HUES64 (cell line): ENCODE results near the gene PPP1R27.

Experiments
- H3K27ac ChIP-seq: 2 replicates; pipeline ENCODE4 v1.7.0; 2013; ENCODE audit warnings: low read depth, low read length, inconsistent platforms
- H3K27me3 ChIP-seq: 2 replicates; pipeline ENCODE4 v1.6.1; 2013; ENCODE audit warnings: mild to moderate bottlenecking, low read length; ENCODE audit not compliant: insufficient read depth
- H3K36me3 ChIP-seq: 2 replicates; pipeline ENCODE4 v1.6.1; 2013; ENCODE audit warnings: mild to moderate bottlenecking, low read length; ENCODE audit not compliant: insufficient read depth
- H3K4me1 ChIP-seq: 2 replicates; pipeline ENCODE4 v1.6.1; 2013; ENCODE audit warnings: mild to moderate bottlenecking, low read length, moderate library complexity; ENCODE audit not compliant: insufficient read depth
- H3K4me3 ChIP-seq: 2 replicates; pipeline ENCODE4 v1.5.1; 2013; ENCODE audit warnings: mild to moderate bottlenecking, low read length, moderate library complexity
- H3K9ac ChIP-seq: 2 replicates; pipeline ENCODE4 v1.6.1; 2013; ENCODE audit warnings: mild to moderate bottlenecking, low read depth, low read length
- H3K9me3 ChIP-seq: 2 replicates; pipeline ENCODE4 v1.6.1; 2013; ENCODE audit warnings: low read depth, low read length; ENCODE audit not compliant: insufficient read depth
- WGBS: fragments of 150-250, 120-280 bp; methylation state at CpG from one replicate; pipeline ENCODE4 v1.1.7; 2013; ENCODE audit warnings: missing lambda C conversion rate; 5-methylcytosine and 5-hydroxymethylcytosine counted together

PPP1R27 gene

DNA sequence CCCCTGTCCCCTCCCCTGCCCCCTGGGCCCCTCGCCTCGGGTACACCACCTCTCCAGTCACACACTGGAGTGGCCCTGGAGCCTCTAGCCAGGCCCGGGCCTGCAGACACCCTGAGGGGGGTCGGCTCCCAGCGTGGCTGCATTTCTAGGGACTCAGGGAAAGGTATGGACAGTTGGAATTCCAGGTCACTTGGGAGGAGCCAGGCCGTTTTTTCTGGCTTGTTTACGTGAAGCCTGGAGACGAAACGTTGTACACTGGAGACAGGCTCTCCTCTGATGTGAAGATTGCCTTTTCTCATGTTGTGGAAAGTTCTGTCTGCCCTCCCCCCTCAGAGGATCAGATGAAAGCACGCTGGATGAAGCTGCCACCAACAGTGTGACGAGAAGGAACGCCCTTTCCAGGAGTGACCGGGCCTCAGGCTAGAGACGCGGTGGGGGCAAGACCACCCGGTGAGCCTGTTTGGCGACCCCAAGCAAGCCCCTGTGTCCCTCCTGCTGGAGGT, 4.0 kb upstream of the PPP1R27 start:
- WGBS = 66% methylated on average over 17 of the region's 17 CpGs
- no peaks in the 10 kb centered on the region for H3K9me3 ChIP-seq
- no peaks in the 10 kb centered on the region for H3K27me3 ChIP-seq
- H3K36me3 ChIP-seq = peaks cover 15% of the 10 kb centered on the region
- H3K4me3 ChIP-seq = no peak overlapping the region
- no peaks in the 10 kb centered on the region for H3K4me1 ChIP-seq
- H3K9ac ChIP-seq = no peak overlapping the region
- H3K27ac ChIP-seq = no peak overlapping the region

DNA sequence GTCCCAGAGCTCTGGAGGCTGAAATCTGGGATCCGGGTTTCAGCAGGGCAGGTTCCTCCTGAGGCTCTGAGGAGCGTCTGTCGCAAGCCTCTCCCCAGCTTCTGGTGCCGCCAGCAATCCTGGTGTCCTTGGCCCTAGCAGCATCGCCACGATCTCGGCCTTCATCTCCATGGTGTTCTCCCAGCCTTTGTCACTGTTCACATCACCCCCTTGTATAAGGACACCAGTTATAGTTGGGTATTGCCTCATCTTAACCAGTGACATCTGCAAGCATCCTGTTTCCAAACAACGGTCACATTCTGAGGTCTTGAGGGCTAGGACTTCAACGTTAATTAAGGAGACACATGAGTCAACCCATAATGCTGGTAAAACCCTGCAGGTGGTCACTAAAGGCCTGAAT, 2.8 kb upstream of the PPP1R27 start:
- peaks cover 3% of the 10 kb centered on the region; the same call in 1 of the 2 replicates for H3K36me3 ChIP-seq
- H3K9me3 ChIP-seq = no peaks in the 10 kb centered on the region
- no peak overlapping the region for H3K27ac ChIP-seq
- H3K4me1 ChIP-seq = no peaks in the 10 kb centered on the region
- 89% methylated on average over 9 of the region's 9 CpGs for WGBS
- no peak overlapping the region for H3K4me3 ChIP-seq
- H3K9ac ChIP-seq = no peak overlapping the region
- no peaks in the 10 kb centered on the region for H3K27me3 ChIP-seq

DNA sequence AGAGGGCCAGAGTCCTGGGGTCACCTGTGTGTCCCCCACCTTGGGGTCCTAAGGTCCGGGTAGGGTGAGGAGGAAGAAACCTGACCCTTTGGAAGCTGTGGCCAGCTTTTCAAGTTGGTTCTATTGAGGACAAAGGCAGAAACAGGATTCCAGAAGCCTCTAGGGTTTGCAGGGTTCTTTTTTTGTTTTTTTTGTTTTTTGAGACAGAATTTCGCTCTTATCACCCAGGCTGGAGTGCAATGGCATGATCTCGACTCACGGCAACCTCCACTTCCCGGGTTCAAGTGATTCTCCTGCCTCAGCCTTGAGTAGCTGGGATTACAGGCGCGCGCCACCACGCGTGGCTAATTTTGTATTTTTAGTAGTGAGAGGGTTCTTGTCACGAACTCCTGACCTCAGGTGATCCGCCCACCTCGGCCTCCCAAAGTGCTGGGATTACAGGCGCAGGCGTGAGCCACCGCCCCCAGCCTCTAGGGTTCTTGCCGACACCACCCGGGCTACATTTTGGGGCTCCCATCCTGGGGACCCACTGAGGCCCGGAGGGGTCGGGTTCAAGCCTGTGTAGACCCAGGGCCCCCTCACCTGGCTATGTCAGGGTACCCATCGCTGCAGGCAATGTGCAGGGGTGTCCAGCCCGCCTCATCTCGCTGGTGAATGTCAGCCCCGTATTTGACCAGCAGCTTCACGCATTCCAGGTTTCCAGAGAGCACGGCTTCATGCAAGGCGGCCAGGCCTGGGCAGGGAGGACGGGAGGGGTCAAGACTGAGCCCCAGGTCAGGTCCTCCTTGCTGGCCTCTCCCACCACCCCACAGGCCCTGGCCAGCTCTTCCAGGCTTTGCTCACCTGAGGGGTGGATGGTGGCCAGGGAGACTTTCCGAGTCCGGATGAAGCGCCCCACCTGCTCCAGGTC, 674 bp downstream of the PPP1R27 start:
- H3K27me3 ChIP-seq = no peaks in the 10 kb centered on the region
- H3K36me3 ChIP-seq = no peaks in the 10 kb centered on the region
- H3K9me3 ChIP-seq = no peaks in the 10 kb centered on the region
- peak overlapping the region; percentile 97 for H3K27ac ChIP-seq
- no peaks in the 10 kb centered on the region; the same call in 1 of the 2 replicates for H3K4me1 ChIP-seq
- H3K9ac ChIP-seq = peak overlapping the region; percentile 99
- WGBS = 87% methylated on average over 31 of the region's 31 CpGs
- H3K4me3 ChIP-seq = peak overlapping the region; percentile 97

DNA sequence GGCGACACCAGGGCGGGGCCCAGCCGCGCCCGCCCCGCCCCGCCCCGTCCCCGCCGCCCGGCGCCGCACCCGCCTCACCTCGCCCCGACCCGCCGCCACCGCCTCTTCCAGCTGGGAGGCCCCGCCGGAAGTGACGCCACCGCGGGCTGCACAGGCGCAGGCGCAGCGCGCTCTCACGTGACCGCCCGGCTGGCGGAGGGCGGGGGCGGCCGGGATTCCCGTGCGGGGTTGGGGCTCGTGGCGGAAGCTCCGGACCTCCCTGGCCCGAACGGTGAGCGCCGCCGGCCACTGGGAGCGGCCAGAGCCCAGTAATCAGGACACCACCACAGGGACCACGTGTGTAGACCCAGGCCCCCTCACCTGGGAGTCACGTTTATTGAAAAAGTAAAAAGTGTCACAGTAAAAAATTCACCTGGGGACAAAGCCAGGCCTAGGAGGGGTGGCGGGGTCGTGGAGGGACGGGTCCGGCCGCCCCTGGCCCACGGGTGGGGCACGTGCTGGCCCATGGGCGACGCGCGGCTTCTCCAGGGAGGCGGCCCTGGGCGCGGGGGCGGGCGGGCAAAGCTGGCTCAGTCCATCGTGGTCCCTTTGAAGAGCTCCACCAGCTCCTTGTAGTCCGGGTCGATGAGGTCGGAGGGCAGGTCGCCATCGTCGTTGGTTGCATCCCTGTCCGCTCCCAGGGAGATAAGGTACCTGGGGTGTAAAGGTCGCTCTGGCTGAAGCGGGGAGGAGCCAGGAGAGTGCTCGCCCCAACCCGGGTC, 1.5 kb downstream of the PPP1R27 start, which contains the start of gene MCRIP1:
Gene MCRIP1 (minus strand): TSS at position 132 of the 761 bp plus-strand sequence. CDS start 8,785 bp downstream, outside the sequence.
- Histone ChIP-seq H3K4me3 (peak within 1 kb of the TSS; percentile 97), H3K27ac (peak within 1 kb of the TSS; percentile 97), H3K9ac (peak within 1 kb of the TSS; percentile 99), H3K4me1 (no peaks in the 10 kb centered on the region; the same call in 1 of the 2 replicates), H3K27me3 (no peaks in the 10 kb centered on the region), H3K36me3 (no peaks in the 10 kb centered on the region), H3K9me3 (no peaks in the 10 kb centered on the region)
- 1% methylated on average over 76 of the region's 76 CpGs for WGBS

DNA sequence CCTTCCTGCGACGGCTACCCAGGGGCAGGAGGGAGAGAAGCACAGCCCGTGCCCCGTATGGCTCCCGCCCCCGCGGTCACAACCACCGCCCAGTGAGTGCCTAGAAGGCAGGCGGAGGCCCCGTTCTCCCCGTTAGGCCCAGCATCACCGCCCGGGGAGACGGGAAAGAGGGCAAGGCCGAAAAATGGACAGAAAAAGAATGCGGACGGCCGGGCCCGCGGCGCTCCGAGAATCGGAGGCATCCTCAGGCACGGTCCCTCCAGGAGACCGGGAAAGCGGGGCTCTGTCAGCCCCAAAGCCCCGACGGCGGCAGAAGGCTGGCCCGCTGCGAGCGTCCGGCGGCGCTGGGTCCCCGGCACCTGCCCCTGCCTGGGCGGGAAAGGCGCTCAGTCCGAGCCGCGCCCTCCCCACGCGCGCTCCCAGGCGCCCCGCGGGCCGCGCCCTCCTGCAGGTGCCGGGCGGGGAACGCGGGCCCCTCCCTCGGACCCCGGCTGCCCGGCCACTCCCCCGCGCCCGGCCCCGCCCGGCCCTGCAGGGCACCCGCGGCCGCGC, 2.2 kb downstream of the PPP1R27 start:
- H3K27me3 ChIP-seq = no peaks in the 10 kb centered on the region
- 1% methylated on average over 65 of the region's 65 CpGs for WGBS
- H3K9me3 ChIP-seq = no peaks in the 10 kb centered on the region
- H3K36me3 ChIP-seq = no peaks in the 10 kb centered on the region
- peak overlapping the region; percentile 79 for H3K9ac ChIP-seq
- H3K4me3 ChIP-seq = peak overlapping the region; percentile 94
- H3K4me1 ChIP-seq = no peaks in the 10 kb centered on the region; the same call in 1 of the 2 replicates
- H3K27ac ChIP-seq = peak overlapping the region; percentile 52; the same call in 1 of the 2 replicates

DNA sequence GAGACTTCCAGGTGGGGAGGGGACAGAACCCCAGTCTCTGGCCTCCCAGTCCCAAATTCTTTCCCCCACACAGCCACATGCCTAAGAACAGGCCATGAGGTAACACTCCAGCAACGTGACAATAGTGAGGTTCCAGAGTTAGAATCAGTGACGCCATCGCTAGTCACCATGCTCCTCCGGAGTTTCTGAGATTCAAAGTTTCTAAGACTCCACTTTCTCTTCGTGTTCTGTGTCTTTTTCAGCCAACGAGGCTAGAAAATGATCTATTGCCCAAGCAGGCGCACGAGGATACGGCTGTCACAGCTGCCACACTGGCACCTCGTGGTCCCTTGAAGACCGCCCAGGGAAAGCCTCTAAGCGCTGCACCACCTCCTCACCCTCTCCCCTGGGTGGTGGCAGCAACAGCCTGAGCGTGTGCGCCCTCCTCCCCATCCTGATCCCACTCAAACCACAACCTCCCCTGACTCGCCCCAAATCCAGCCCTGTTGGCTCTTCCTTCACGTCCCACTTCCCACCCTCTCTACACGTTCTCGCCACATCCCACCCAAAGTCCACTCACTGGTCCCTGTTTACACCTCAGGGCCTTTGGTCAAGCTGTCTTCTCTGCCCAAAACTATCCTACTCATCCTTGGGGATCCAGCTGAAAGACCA, 2.8 kb downstream of the PPP1R27 start:
- no peaks in the 10 kb centered on the region for H3K36me3 ChIP-seq
- peak overlapping the region; percentile 94 for H3K4me3 ChIP-seq
- H3K4me1 ChIP-seq = no peaks in the 10 kb centered on the region; the same call in 1 of the 2 replicates
- peak overlapping the region; percentile 79 for H3K9ac ChIP-seq
- H3K27ac ChIP-seq = no peak overlapping the region; the same call in 1 of the 2 replicates
- 60% methylated on average over 18 of the region's 18 CpGs for WGBS
- no peaks in the 10 kb centered on the region for H3K9me3 ChIP-seq
- H3K27me3 ChIP-seq = no peaks in the 10 kb centered on the region

DNA sequence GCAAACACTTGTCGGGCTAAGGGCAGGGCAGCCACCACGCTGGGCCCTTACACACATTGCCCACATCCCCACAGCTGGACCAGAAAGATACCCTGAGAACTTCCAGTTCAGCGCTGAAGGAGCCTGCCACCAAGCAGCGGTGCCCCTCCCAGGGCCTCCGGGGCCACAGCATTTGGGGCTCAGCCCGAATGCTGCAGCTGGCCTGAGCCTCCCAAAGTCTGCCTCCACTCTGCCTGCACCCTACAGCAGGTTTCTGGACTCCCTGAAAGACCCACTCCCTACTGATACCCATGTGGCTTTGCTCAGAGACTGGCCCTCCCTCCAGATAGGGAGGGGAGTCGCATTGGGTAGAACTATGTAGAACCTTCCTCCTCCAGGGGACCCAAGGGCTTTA, 3.3 kb downstream of the PPP1R27 start:
- Histone ChIP-seq H3K4me1 (no peaks in the 10 kb centered on the region; the same call in 1 of the 2 replicates), H3K9ac (no peak overlapping the region), H3K4me3 (peak overlapping the region; percentile 94; the same call in 1 of the 2 replicates), H3K36me3 (no peaks in the 10 kb centered on the region), H3K27ac (no peak overlapping the region), H3K27me3 (no peaks in the 10 kb centered on the region), H3K9me3 (no peaks in the 10 kb centered on the region)
- WGBS = 95% methylated on average over 6 of the region's 7 CpGs

DNA sequence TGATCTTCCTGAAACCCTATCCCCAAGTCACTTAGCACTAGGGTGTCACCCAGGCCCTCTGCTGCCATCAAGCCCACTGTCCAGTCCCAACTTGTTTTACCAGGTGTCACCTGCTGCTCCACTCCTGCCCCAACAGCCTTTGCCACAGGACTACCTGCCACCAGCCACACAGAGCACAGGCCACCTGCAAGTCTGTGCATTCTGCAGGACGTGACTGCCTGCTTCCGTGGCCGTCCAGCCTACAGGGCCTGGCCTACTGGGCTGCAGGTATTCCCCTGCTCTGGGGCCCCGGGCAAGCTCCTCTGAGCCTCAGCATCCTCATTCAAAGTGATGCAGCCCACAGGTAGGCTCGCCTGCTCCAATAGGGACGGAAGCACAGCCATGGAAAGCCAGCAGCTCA, 5.0 kb downstream of the PPP1R27 start:
- Histone ChIP-seq H3K9me3 (no peaks in the 10 kb centered on the region), H3K36me3 (no peaks in the 10 kb centered on the region), H3K4me3 (no peak overlapping the region), H3K27me3 (no peaks in the 10 kb centered on the region), H3K27ac (no peak overlapping the region), H3K4me1 (no peaks in the 10 kb centered on the region; the same call in 1 of the 2 replicates), H3K9ac (no peak overlapping the region)
- WGBS = 93% methylated on average over 6 of the region's 6 CpGs

DNA sequence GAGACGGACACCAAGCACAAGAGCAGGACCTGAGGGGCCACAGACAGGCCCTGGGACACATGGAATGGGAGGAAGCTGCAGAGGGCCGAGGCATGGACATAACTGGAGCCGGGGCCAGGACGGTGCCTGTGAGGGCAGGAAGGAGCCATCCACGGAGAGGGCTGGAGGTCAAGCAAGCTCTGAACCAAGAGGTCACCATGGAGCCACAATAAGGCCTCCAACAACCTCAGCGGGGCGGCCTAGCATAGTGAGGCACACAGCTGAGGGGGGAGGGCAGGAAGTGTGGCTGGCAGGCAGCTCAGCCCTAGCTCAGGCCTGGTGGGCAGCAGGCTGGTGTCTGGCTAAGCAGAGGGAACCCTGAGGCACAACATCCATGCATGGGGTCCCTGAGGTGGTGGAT, 6.2 kb downstream of the PPP1R27 start:
- H3K4me3 ChIP-seq = no peak overlapping the region
- H3K4me1 ChIP-seq = no peaks in the 10 kb centered on the region; the same call in 1 of the 2 replicates
- WGBS = 83% methylated on average over 7 of the region's 7 CpGs
- H3K9me3 ChIP-seq = no peaks in the 10 kb centered on the region
- H3K27me3 ChIP-seq = no peaks in the 10 kb centered on the region
- H3K27ac ChIP-seq = no peak overlapping the region
- no peak overlapping the region for H3K9ac ChIP-seq
- H3K36me3 ChIP-seq = no peaks in the 10 kb centered on the region

DNA sequence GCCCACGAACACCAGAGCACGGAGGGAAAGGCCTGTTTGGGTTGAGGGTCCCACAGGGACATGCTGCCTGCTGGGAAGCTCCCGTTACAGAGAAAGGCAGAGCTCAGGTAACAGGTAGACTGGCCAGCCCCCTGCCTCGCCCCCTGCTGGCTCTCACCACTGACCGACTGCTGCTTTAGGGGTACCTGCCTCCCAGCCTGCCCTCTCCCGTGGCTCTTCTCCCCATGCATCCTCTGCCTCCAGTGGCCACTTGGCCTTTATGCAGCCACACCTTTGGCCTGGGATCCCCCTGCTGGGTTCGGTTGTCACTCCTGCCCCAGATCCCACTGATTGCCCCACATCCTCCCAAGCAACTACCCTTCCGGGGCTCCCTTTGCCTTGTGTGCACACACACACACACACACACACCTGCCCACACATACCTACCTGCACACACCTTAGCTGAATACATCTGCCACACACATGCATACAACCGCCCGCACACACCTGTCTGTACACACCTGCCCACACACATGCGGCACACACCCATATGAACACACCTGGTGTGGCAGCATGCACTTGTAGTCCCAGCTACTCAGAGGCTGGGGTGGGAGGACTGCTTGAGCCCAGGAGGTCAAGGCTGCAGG, 8.9 kb downstream of the PPP1R27 start:
- Histone ChIP-seq H3K9me3 (no peaks in the 10 kb centered on the region), H3K4me3 (no peak overlapping the region), H3K9ac (no peak overlapping the region), H3K27me3 (no peaks in the 10 kb centered on the region), H3K4me1 (no peaks in the 10 kb centered on the region), H3K27ac (no peak overlapping the region), H3K36me3 (no peaks in the 10 kb centered on the region)
- 78% methylated on average over 11 of the region's 11 CpGs for WGBS
